ENCODE measurements around the gene SERPINC1.
A peak's percentile ranks its signal among the peaks of the same experiment; 100 is the strongest.
"Not testable (repeated sequence)": the region's sequence is repeated elsewhere in the genome, so short reads cannot be mapped to it uniquely, and the experiment has no call there.

The SERPINC1 gene

DNA sequence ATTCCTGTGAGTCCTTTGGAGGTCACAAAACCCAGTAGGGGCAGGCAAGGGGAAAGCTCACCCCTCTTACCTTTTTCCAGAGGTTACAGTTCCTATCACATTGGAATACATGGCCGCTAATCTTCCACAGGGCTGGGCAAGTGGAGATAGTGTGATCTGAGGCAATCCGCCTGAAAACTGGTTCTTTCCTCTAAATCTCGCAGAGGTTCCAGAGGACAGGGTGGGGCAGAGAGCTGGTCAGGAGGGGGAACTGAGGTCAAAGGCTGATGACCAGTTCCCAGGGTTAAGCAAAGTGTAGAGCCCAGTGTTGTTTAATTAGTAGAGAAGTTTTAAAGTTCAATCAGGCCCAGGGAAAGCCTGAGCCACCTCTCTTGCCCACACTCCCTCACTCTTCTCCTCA lies at the start of gene SERPINC1:
SERPINC1 (minus strand) TSS at position 179 of the 400 bp plus-strand sequence; CDS start at position 111, 68 bp downstream.
- no peak for DNase-seq (ENCODE audit: low read depth)
- H3K4me3 ChIP-seq (replicated peaks; ENCODE audit: low read depth, low read length): no peak within 1 kb of the TSS
- TF ChIP-seq, protein P1, sequence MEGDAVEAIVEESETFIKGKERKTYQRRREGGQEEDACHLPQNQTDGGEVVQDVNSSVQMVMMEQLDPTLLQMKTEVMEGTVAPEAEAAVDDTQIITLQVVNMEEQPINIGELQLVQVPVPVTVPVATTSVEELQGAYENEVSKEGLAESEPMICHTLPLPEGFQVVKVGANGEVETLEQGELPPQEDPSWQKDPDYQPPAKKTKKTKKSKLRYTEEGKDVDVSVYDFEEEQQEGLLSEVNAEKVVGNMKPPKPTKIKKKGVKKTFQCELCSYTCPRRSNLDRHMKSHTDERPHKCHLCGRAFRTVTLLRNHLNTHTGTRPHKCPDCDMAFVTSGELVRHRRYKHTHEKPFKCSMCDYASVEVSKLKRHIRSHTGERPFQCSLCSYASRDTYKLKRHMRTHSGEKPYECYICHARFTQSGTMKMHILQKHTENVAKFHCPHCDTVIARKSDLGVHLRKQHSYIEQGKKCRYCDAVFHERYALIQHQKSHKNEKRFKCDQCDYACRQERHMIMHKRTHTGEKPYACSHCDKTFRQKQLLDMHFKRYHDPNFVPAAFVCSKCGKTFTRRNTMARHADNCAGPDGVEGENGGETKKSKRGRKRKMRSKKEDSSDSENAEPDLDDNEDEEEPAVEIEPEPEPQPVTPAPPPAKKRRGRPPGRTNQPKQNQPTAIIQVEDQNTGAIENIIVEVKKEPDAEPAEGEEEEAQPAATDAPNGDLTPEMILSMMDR (IDR thresholded peaks at IDR 0.05; ENCODE audit: low read length, missing control alignments): no peak

DNA sequence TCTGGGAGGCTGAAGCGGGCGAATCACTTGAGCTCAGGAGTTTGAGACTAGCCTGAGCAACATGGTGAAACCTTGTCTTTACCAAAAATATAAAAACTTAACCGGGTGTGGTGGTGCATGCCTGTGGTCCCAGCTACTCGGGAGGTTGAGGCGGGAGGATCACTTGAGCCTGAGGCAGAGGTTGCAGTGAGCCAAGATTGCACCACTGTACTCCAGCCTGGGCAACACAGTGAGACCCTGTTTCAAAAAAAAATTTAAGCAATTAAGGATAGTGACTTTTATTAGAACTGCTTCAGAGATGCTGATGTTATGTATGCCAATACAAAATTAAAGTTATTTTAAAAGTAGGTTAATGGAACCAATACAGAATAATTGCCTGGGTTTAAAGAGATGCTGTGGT lies 48.8 kb upstream of the SERPINC1 start:
- not testable (repeated sequence) for DNase-seq (ENCODE audit: low read depth); H3K4me3 ChIP-seq (replicated peaks; ENCODE audit: low read depth, low read length)

DNA sequence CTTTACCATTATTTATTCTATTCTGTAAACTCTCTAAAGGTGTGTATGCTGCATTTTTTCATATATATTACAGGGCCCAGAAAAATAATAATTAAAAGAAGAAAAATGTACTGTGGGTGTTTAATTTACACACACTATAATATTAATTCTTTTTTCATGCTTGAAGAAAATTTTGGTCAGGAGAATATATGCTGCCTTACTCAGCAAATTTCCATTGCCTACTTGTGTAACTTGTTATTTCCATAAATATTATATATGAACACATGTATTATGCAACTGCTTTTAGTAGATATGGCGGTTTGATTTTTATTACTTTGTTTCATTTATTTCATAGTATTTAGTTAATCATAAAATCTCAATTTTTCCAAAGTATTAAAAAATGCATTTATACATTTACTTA lies 46.4 kb upstream of the SERPINC1 start:
- no peak for DNase-seq (ENCODE audit: low read depth)
- H3K4me3 ChIP-seq (replicated peaks; ENCODE audit: low read depth, low read length): no peak overlapping the region
- TF ChIP-seq, protein P1 (IDR thresholded peaks at IDR 0.05; ENCODE audit: low read length, missing control alignments): no peak

DNA sequence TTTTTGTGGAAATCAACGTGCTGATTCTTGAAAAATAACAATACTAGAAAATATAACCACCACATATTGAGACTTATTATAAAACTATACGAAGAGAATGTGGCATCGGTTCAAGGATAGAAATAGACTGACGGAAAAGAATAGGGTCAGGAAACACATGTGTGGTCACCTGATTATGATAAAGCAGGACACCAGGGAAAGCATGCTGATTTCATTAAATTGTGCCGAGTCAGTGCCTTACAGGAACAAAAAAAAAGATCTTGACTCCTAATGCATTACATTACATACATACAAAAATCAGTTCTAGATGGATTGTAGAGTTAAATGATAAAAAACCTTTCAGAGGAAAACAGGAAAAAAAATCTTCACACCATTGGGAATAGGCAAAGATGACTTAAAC lies 43.5 kb upstream of the SERPINC1 start:
- TF ChIP-seq, protein P1 (IDR thresholded peaks at IDR 0.05; ENCODE audit: low read length, missing control alignments): no peak
- peak; percentile 12 for DNase-seq (ENCODE audit: low read depth)
- no peak overlapping the region for H3K4me3 ChIP-seq (replicated peaks; ENCODE audit: low read depth, low read length)

DNA sequence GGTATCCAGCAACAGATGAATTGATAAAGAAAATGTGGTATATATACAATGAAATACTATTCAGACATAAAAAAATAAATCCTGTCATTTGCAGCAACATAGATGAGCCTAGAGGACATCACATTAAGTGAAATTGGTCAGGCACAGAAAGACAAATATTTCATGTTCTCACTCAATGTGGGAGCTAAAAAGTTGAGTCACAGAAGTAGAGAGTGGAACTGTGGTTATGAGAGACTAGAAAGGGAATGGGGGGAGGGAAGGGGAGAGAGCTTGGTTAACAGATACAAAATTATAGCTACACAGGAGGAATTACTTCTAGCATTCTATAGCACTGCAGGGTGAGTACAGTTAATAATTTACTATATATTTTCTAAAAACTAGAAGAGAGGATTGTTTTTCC lies 37.1 kb upstream of the SERPINC1 start:
- no peak overlapping the region for H3K4me3 ChIP-seq (replicated peaks; ENCODE audit: low read depth, low read length)
- DNase-seq (ENCODE audit: low read depth): no peak
- TF ChIP-seq, protein P1 (IDR thresholded peaks at IDR 0.05; ENCODE audit: low read length, missing control alignments): no peak

DNA sequence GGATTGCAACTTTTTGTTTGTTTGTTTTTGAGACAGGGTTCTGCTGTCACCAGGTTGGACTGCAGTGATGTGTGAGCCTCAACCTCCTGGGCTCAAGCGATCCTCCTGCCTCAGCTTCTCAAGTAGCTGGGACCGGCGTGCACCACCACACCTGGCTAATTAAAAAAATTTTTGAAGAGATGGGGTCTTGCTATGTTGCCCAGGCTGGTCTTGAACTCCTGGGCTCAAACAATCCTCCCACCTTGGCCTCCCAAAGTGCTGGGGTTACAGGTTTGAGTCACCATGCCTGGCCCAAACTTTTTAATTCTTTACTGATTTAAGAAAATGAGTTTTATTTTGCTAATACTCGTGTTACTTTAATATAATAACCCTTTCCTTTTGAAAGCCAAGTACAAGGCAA lies 31.5 kb upstream of the SERPINC1 start:
- TF ChIP-seq, protein P1 (IDR thresholded peaks at IDR 0.05; ENCODE audit: low read length, missing control alignments): no peak
- no peak overlapping the region for H3K4me3 ChIP-seq (replicated peaks; ENCODE audit: low read depth, low read length)
- no peak for DNase-seq (ENCODE audit: low read depth)

DNA sequence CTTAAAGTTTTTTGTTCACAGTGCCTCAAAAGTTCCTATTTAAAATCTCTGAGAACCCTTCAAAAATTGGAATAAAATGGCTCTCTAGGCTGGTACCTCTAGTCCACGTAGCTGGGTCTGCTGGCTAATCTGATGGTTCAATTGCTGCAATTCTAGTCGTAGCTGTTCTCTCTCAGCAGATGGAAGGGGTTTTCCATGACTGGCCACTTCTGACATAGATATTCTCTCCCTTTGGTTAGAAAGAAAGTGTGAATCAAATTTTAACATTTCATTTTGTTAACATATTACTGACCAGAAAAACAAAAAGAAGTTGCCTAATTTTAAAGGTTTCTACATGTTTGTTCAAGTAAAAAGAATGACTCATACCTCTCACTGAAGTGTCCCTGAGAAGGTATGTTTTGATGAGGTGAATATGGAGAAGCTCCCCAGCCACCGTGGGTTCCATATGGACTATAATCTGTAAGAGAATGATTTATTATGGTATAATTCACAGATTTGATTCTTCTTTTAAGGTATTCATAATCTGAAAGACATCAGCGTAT lies 29.3 kb upstream of the SERPINC1 start:
- no peak overlapping the region for H3K4me3 ChIP-seq (replicated peaks; ENCODE audit: low read depth, low read length)
- TF ChIP-seq, protein P1 (IDR thresholded peaks at IDR 0.05; ENCODE audit: low read length, missing control alignments): no peak
- DNase-seq (ENCODE audit: low read depth): no peak

Measured in fibroblast of pulmonary artery (primary cell).